ENCODE measurements around the gene PRM2. TPM values are rescaled to one million over a fixed set of nuclear protein-coding genes. Genes with fewer than 3 reads are reported as not detected.

PRM2 gene
- polyA plus RNA-seq, 1 of the 3 experiments (the other 2 are of a cell fraction): not detected

GRCh38 chr16:11256661-11257130 lies 19.6 kb downstream of the PRM2 start:
- DNase-seq: peak; percentile 78
- Histone ChIP-seq H3K9ac (peak overlapping the region; percentile 87), H3K4me1 (ENCODE audit: control insufficient read depth in 1 of 2, insufficient read depth in 2 of 2, low read depth in 1 of 2, low read length in 1 of 2) (peaks cover 9 to 27% of the 10 kb centered on the region in 2 experiments; a peak in 3 of 4 replicates), H3K36me3 (replicated peaks in 1 of 2; ENCODE audit: control insufficient read depth in 1 of 2, insufficient read depth in 2 of 2, low read length in 1 of 2) (peaks cover 3 to 4% of the 10 kb centered on the region in 2 experiments), H3K4me3 (ENCODE audit: low read depth in 2 of 2, low read length in 1 of 2) (peak overlapping the region; percentile 79 to 84), H3K9me2 (no peaks in the 10 kb centered on the region), H3K9me3 (no peaks in the 10 kb centered on the region), H2AFZ (ENCODE audit: low read depth) (peak overlapping the region; percentile 85), H3F3A (replicated peaks; ENCODE audit: insufficient read depth) (peaks cover 19% of the 10 kb centered on the region), H3K27me3 (ENCODE audit: insufficient read depth) (no peaks in the 10 kb centered on the region), H3K27ac (ENCODE audit: low read depth in 2 of 2, low read length in 1 of 2) (peak overlapping the region; percentile 86 to 94), H3K79me2 (ENCODE audit: insufficient read depth) (peaks cover 25% of the 10 kb centered on the region), H3K4me2 (peak overlapping the region; percentile 99), H4K20me1 (ENCODE audit: insufficient read depth) (peaks cover 32% of the 10 kb centered on the region)
- WGBS (ENCODE audit: low lambda C conversion rate): 0% methylated on average over 4 of the region's 32 CpGs
- CTCF ChIA-PET: interaction anchor here (0.6 to 14.4 kb wide), 56 partner anchors 10 to 550 kb away, joined by 3 to 318 read pairs (median 5); partner anchors contain the start of genes PRM3 and TNP2
- TF ChIP-seq SIN3A (IDR thresholded peaks at IDR 0.05; ENCODE audit: borderline replicate concordance, low read depth, low read length): no peak
- TF ChIP-seq NFIC (IDR thresholded peaks at IDR 0.05; ENCODE audit: borderline replicate concordance): 0 out of 2 replicates have a peak, but pooled peaks have one; percentile 2
- POLR2A ChIA-PET: interaction anchor here (0.7 to 1.5 kb wide), 10 partner anchors 57 to 311 kb away, joined by 3 to 9 read pairs (median 4); no protein-coding TSS in a partner anchor

- H3K4me3 ChIP-seq (ENCODE audit: low read depth in 2 of 2, low read length in 1 of 2): peak within 1 kb of the TSS; percentile 79 to 84
- peak within 1 kb of the TSS; percentile 99 for H3K4me2 ChIP-seq
- H3K27me3 ChIP-seq (ENCODE audit: insufficient read depth): no peaks in the 10 kb centered on the region
- H4K20me1 ChIP-seq (ENCODE audit: insufficient read depth): peaks cover 32% of the 10 kb centered on the region
- no peaks in the 10 kb centered on the region for H3K9me3 ChIP-seq
- peak within 1 kb of the TSS; percentile 86 to 94 for H3K27ac ChIP-seq (ENCODE audit: low read depth in 2 of 2, low read length in 1 of 2)
- peak; percentile 95 for DNase-seq
- H3F3A ChIP-seq (replicated peaks; ENCODE audit: insufficient read depth): peaks cover 22% of the 10 kb centered on the region
- peak within 1 kb of the TSS; percentile 87 for H3K9ac ChIP-seq
- 1% methylated on average over 41 of the region's 100 CpGs for WGBS (ENCODE audit: low lambda C conversion rate)
- H2AFZ ChIP-seq (ENCODE audit: low read depth): peak within 1 kb of the TSS; percentile 85
- H3K79me2 ChIP-seq (ENCODE audit: insufficient read depth): peaks cover 25% of the 10 kb centered on the region
- ChIA-PET POLR2A (interaction anchor here (0.7 to 1.5 kb wide), 11 partner anchors 56 to 311 kb away, joined by 3 to 9 read pairs (median 3); no protein-coding TSS in a partner anchor), CTCF (interaction anchor here (0.6 to 14.4 kb wide), 91 partner anchors 10 to 365 kb away, joined by 3 to 318 read pairs (median 4); partner anchors contain the start of genes PRM3 and TNP2)
- H3K36me3 ChIP-seq (replicated peaks in 1 of 2; ENCODE audit: control insufficient read depth in 1 of 2, insufficient read depth in 2 of 2, low read length in 1 of 2): peaks cover 3 to 4% of the 10 kb centered on the region in 2 experiments
- peaks cover 9 to 27% of the 10 kb centered on the region in 2 experiments; a peak in 3 of 4 replicates for H3K4me1 ChIP-seq (ENCODE audit: control insufficient read depth in 1 of 2, insufficient read depth in 2 of 2, low read depth in 1 of 2, low read length in 1 of 2)
- H3K9me2 ChIP-seq: no peaks in the 10 kb centered on the region
- peak; percentile 54; the same call in 1 of the 2 replicates for TF ChIP-seq YY1 (IDR thresholded peaks at IDR 0.05; ENCODE audit: low read depth)
- peak; percentile 98 for TF ChIP-seq POLR2AphosphoS5 (IDR thresholded peaks at IDR 0.05; ENCODE audit: low read depth, low read length)
- TF ChIP-seq ELF1 (IDR thresholded peaks at IDR 0.05): no peak
- TF ChIP-seq MXI1 (IDR thresholded peaks at IDR 0.05; ENCODE audit: low read depth, low read length): peak; percentile 49; the same call in 1 of the 2 replicates
- peak; percentile 95; the same call in 1 of the 2 replicates for TF ChIP-seq TAF1 (IDR thresholded peaks at IDR 0.05; ENCODE audit: borderline replicate concordance, low read depth, low read length)
- TF ChIP-seq REST (IDR thresholded peaks at IDR 0.05; ENCODE audit: low read depth, low read length): no peak
- TF ChIP-seq TCF12 (IDR thresholded peaks at IDR 0.05): no peak
- no peak for TF ChIP-seq RFX5 (IDR thresholded peaks at IDR 0.05; ENCODE audit: low read length)
- no peak for TF ChIP-seq TEAD4 (IDR thresholded peaks at IDR 0.05; ENCODE audit: borderline replicate concordance, insufficient read depth)
- no peak for TF ChIP-seq GABPA (IDR thresholded peaks at IDR 0.05; ENCODE audit: low read depth)
- no peak for TF ChIP-seq EZH2phosphoT487 (IDR thresholded peaks at IDR 0.05; ENCODE audit: borderline replicate concordance, low read depth)
- no peak for TF ChIP-seq USF1 (IDR thresholded peaks at IDR 0.05; ENCODE audit: borderline replicate concordance, low read depth)
- TF ChIP-seq IRF3 (IDR thresholded peaks at IDR 0.05; ENCODE audit: low read depth, low read length): no peak
- TF ChIP-seq, protein P1, sequence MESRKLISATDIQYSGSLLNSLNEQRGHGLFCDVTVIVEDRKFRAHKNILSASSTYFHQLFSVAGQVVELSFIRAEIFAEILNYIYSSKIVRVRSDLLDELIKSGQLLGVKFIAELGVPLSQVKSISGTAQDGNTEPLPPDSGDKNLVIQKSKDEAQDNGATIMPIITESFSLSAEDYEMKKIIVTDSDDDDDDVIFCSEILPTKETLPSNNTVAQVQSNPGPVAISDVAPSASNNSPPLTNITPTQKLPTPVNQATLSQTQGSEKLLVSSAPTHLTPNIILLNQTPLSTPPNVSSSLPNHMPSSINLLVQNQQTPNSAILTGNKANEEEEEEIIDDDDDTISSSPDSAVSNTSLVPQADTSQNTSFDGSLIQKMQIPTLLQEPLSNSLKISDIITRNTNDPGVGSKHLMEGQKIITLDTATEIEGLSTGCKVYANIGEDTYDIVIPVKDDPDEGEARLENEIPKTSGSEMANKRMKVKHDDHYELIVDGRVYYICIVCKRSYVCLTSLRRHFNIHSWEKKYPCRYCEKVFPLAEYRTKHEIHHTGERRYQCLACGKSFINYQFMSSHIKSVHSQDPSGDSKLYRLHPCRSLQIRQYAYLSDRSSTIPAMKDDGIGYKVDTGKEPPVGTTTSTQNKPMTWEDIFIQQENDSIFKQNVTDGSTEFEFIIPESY (IDR thresholded peaks at IDR 0.05; ENCODE audit: borderline replicate concordance, low read depth): no peak
- TF ChIP-seq CHD2 (IDR thresholded peaks at IDR 0.05; ENCODE audit: low read length, partially characterized antibody): peak; percentile 45
Observed at GRCh38 chr16:11255737-11256660, 20.3 kb downstream of the PRM2 start, which contains the start of gene SOCS1. TSS of gene SOCS1 (minus strand) at chr16:11256204. CDS start at chr16:11255478, 726 bp downstream.

All from SK-N-SH (cell line).